LHCN-M2 (cell line): Measurements from ENCODE around the gene VPS41. TPM values are rescaled to one million over a fixed set of nuclear protein-coding genes. Genes with fewer than 3 reads are reported as not detected.
"Not testable (repeated sequence)": the region's sequence is repeated elsewhere in the genome, so short reads cannot be mapped to it uniquely, and the experiment has no call there.

ENCODE experiments used
- DNase-seq: peaks from one replicate; pipeline ENCODE4 v3.0.0-alpha.2; 2012; ENCODE audit warnings: low read depth
- total RNA-seq: library from RNA; depleted of rRNA; stranded (reverse); fragments of >200 nt; gene quantifications from 2 replicates; pipeline ENCODE4 v1.2.3, GENCODE V29; 2014

Gene VPS41
- total RNA-seq, 1 experiment from 2014 or later = 52.4 TPM

- no peak for DNase-seq
These were observed 53.1 kb downstream of the VPS41 start for GRCh38 chr7:38855867-38856266.

GRCh38 chr7:38855386-38855785, 53.6 kb downstream of the VPS41 start:
- no peak for DNase-seq

GRCh38 chr7:38854947-38855346, 54.0 kb downstream of the VPS41 start:
- not testable (repeated sequence) for DNase-seq

GRCh38 chr7:38851321-38851720, 57.7 kb downstream of the VPS41 start:
- DNase-seq = no peak

- peak; percentile 34 for DNase-seq
These were observed 62.7 kb downstream of the VPS41 start for GRCh38 chr7:38846280-38846679.

- no peak for DNase-seq
These were observed 63.9 kb downstream of the VPS41 start for GRCh38 chr7:38844952-38845563.

- DNase-seq = peak; percentile 27
These were observed 66.2 kb downstream of the VPS41 start for GRCh38 chr7:38842746-38843145.

- DNase-seq = peak; percentile 67
These were observed 68.1 kb downstream of the VPS41 start for GRCh38 chr7:38840736-38841460.

GRCh38 chr7:38839851-38840250, 69.1 kb downstream of the VPS41 start:
- DNase-seq = no peak

GRCh38 chr7:38838725-38839385, 70.1 kb downstream of the VPS41 start:
- DNase-seq = no peak

GRCh38 chr7:38834357-38834756, 74.6 kb downstream of the VPS41 start:
- DNase-seq = no peak

- DNase-seq = no peak
These were observed 75.7 kb downstream of the VPS41 start for GRCh38 chr7:38833329-38833728.

GRCh38 chr7:38831259-38831996, 77.6 kb downstream of the VPS41 start:
- DNase-seq = no peak

- no peak for DNase-seq
These were observed 78.2 kb downstream of the VPS41 start for GRCh38 chr7:38830826-38831225.

- DNase-seq = no peak
These were observed 79.4 kb downstream of the VPS41 start for GRCh38 chr7:38829488-38830165.

GRCh38 chr7:38828026-38828425, 81.0 kb downstream of the VPS41 start:
- no peak for DNase-seq

- DNase-seq = no peak
These were observed 83.1 kb downstream of the VPS41 start for GRCh38 chr7:38825721-38826440.

- no peak for DNase-seq
These were observed 84.0 kb downstream of the VPS41 start for GRCh38 chr7:38824948-38825347.

GRCh38 chr7:38822549-38822948, 86.4 kb downstream of the VPS41 start:
- DNase-seq = no peak

GRCh38 chr7:38820571-38820970, 88.4 kb downstream of the VPS41 start:
- no peak for DNase-seq

GRCh38 chr7:38819463-38819862, 89.5 kb downstream of the VPS41 start:
- no peak for DNase-seq
